Measurements from ENCODE around the gene AHCYL2. TPM values are rescaled to one million over a fixed set of nuclear protein-coding genes. Genes with fewer than 3 reads are reported as not detected.

Gene AHCYL2
- total and polyA plus RNA-seq, 2 experiments from 2014 or later = 7.8 to 29.4 TPM

DNA sequence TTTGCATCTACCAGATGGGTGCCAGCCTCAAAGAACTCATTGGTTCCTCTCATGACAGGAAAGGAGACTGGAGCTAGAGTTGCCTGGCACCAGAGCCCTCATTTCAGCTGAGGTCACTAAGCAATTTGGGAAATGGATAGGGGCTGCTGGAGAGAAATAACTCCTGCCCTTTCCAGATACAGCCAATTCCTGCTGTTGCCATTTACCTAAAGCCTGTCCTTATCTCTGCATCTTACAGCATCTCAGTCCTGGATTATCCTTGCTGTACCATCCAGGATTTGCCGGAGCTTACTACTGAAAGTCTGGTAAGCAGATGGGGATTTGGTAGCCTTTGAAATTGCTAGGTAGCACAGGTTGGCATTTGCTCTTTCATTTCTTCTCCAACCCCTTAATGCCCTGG is 245.6 kb downstream of the AHCYL2 start:
- Mint-ChIP-seq H3K9me3 (peaks cover 6% of the 10 kb centered on the region), H3K4me1 (peaks cover 26% of the 10 kb centered on the region), H3K4me3 (no peak overlapping the region), H3K27ac (no peak overlapping the region; the same call in 1 of the 2 replicates), H3K27me3 (ENCODE audit: insufficient read depth, low read depth, poor library complexity) (peaks cover 4% of the 10 kb centered on the region), H3K36me3 (ENCODE audit: low read depth) (peaks cover 14% of the 10 kb centered on the region)
- H3F3A ChIP-seq (replicated peaks; ENCODE audit: low read depth) = no peaks in the 10 kb centered on the region
- no peaks in the 10 kb centered on the region for H3K9me2 ChIP-seq (ENCODE audit: insufficient read depth)
- H3K4me1 ChIP-seq (ENCODE audit: insufficient read depth) = peaks cover 15% of the 10 kb centered on the region
- H2AFZ ChIP-seq = no peak overlapping the region
- DNase-seq (ENCODE audit: low spot score) (no peak), ATAC-seq (no peak; the same call in 2 of the 3 replicates)
- H3K4me2 ChIP-seq = no peak overlapping the region; the same call in 1 of the 2 replicates
- peaks cover 6% of the 10 kb centered on the region; the same call in 1 of the 2 replicates for H3K36me3 ChIP-seq (ENCODE audit: insufficient read depth)
- H3K79me2 ChIP-seq (replicated peaks; ENCODE audit: insufficient read depth) = no peaks in the 10 kb centered on the region
- TF ChIP-seq CREB1 (CRISPR knock-in tag; IDR thresholded peaks at IDR 0.05; ENCODE audit: low read depth) (no peak), ZNF331 (CRISPR knock-in tag; IDR thresholded peaks at IDR 0.05; ENCODE audit: low read depth) (no peak), JUNB (IDR thresholded peaks at IDR 0.05; ENCODE audit: unreplicated experiment) (no peak), EZH2 (IDR thresholded peaks at IDR 0.05; ENCODE audit: low read depth, unreplicated experiment) (no peak), POLR2AphosphoS5 (IDR thresholded peaks at IDR 0.05; ENCODE audit: low read depth) (no peak)
- TF ChIP-seq, protein P1, sequence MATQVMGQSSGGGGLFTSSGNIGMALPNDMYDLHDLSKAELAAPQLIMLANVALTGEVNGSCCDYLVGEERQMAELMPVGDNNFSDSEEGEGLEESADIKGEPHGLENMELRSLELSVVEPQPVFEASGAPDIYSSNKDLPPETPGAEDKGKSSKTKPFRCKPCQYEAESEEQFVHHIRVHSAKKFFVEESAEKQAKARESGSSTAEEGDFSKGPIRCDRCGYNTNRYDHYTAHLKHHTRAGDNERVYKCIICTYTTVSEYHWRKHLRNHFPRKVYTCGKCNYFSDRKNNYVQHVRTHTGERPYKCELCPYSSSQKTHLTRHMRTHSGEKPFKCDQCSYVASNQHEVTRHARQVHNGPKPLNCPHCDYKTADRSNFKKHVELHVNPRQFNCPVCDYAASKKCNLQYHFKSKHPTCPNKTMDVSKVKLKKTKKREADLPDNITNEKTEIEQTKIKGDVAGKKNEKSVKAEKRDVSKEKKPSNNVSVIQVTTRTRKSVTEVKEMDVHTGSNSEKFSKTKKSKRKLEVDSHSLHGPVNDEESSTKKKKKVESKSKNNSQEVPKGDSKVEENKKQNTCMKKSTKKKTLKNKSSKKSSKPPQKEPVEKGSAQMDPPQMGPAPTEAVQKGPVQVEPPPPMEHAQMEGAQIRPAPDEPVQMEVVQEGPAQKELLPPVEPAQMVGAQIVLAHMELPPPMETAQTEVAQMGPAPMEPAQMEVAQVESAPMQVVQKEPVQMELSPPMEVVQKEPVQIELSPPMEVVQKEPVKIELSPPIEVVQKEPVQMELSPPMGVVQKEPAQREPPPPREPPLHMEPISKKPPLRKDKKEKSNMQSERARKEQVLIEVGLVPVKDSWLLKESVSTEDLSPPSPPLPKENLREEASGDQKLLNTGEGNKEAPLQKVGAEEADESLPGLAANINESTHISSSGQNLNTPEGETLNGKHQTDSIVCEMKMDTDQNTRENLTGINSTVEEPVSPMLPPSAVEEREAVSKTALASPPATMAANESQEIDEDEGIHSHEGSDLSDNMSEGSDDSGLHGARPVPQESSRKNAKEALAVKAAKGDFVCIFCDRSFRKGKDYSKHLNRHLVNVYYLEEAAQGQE (IDR thresholded peaks at IDR 0.05; ENCODE audit: unreplicated experiment) = no peak
- H3K27me3 ChIP-seq (ENCODE audit: insufficient read depth) = no peaks in the 10 kb centered on the region
- no peak overlapping the region for H3K4me3 ChIP-seq
- no peaks in the 10 kb centered on the region; the same call in 1 of the 2 replicates for H4K20me1 ChIP-seq (replicated peaks; ENCODE audit: insufficient read depth)
- no peak overlapping the region for H3K27ac ChIP-seq (ENCODE audit: low read depth)

DNA sequence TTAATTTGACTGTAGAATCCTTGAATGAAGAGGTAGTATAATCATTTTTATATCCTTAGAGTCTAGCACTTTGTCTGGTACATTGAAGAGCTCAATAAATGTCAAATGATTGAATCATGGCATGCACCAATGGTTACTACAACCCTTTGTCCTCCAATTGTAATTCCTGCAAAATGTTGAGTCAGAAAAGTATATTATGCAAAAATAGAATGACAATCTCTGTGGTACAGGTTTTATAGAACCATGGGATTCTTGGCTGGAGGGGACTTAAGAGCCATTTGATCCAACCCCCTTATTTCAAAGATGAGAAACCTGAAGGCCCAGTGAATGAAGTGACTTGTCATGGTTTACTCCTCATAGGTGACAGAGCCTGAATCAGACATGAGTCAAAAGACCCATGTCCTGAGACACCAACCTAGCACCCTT is 246.6 kb downstream of the AHCYL2 start:
- Histone ChIP-seq H3K79me2 (replicated peaks; ENCODE audit: insufficient read depth) (no peaks in the 10 kb centered on the region), H3K4me2 (no peak overlapping the region), H2AFZ (no peak overlapping the region), H3K27ac (ENCODE audit: low read depth) (no peak overlapping the region), H3F3A (replicated peaks; ENCODE audit: low read depth) (no peaks in the 10 kb centered on the region), H3K9me2 (ENCODE audit: insufficient read depth) (no peaks in the 10 kb centered on the region), H4K20me1 (replicated peaks; ENCODE audit: insufficient read depth) (no peaks in the 10 kb centered on the region), H3K36me3 (ENCODE audit: insufficient read depth) (0 out of 2 replicates have a peak, but pooled peaks cover 6% of the 10 kb centered on the region), H3K4me1 (ENCODE audit: insufficient read depth) (peaks cover 15% of the 10 kb centered on the region), H3K27me3 (ENCODE audit: insufficient read depth) (no peaks in the 10 kb centered on the region), H3K4me3 (no peak overlapping the region)
- peaks cover 21% of the 10 kb centered on the region for H3K36me3 Mint-ChIP-seq (ENCODE audit: low read depth)
- H3K4me1 Mint-ChIP-seq = peaks cover 26% of the 10 kb centered on the region
- no peak overlapping the region for H3K27ac Mint-ChIP-seq
- ATAC-seq (no peak), DNase-seq (ENCODE audit: low spot score) (no peak)
- peaks cover 8% of the 10 kb centered on the region for H3K27me3 Mint-ChIP-seq (ENCODE audit: insufficient read depth, low read depth, poor library complexity)
- H3K4me3 Mint-ChIP-seq = no peak overlapping the region
- H3K9me3 Mint-ChIP-seq = peaks cover 12% of the 10 kb centered on the region
- TF ChIP-seq, protein P1 (IDR thresholded peaks at IDR 0.05; ENCODE audit: unreplicated experiment) = no peak
- TF ChIP-seq CREB1 (CRISPR knock-in tag; IDR thresholded peaks at IDR 0.05; ENCODE audit: low read depth) (no peak), NANOG (IDR thresholded peaks at IDR 0.05; ENCODE audit: borderline replicate concordance) (no peak), EZH2phosphoT487 (IDR thresholded peaks at IDR 0.05; ENCODE audit: unreplicated experiment) (no peak), STAT1 (IDR thresholded peaks at IDR 0.05; ENCODE audit: unreplicated experiment) (no peak), POLR2AphosphoS5 (IDR thresholded peaks at IDR 0.05; ENCODE audit: low read depth) (no peak), ZNF114 (CRISPR knock-in tag; IDR thresholded peaks at IDR 0.05) (no peak)

Data from GM23338 (cell line).